ENCODE measurements around the gene TBC1D4.

Gene TBC1D4

GRCh38 chr13:75415694-75416093, 66.3 kb downstream of the TBC1D4 start:
- Histone ChIP-seq H3K36me3 (ENCODE audit: insufficient read depth, low read length) (no peaks in the 10 kb centered on the region), H3K9me2 (replicated peaks; ENCODE audit: low read depth, low read length) (no peaks in the 10 kb centered on the region), H3K79me2 (ENCODE audit: insufficient read depth, low read length) (0 out of 2 replicates have a peak, but pooled peaks cover 9% of the 10 kb centered on the region), H2AFZ (ENCODE audit: low read length) (no peak overlapping the region), H3K4me1 (ENCODE audit: insufficient read depth, low read length, poor library complexity, severe bottlenecking) (peaks cover 20% of the 10 kb centered on the region), H3K27me3 (ENCODE audit: insufficient read depth, low read length, poor library complexity, severe bottlenecking) (no peaks in the 10 kb centered on the region), H3K4me2 (ENCODE audit: low read depth, low read length, poor library complexity, severe bottlenecking) (no peak overlapping the region), H4K20me1 (ENCODE audit: insufficient read depth, low read length, poor library complexity, severe bottlenecking) (no peaks in the 10 kb centered on the region), H3F3A (ENCODE audit: low read depth) (no peaks in the 10 kb centered on the region), H3K4me3 (ENCODE audit: low read length, poor library complexity, severe bottlenecking) (no peak overlapping the region), H3K9me3 (ENCODE audit: insufficient read depth, low read depth, low read length) (no peaks in the 10 kb centered on the region), H3K9ac (ENCODE audit: low read depth, low read length, poor library complexity, severe bottlenecking) (no peak overlapping the region)
- no peak for TF ChIP-seq CTCF (conservative IDR thresholded peaks at IDR 0.05; ENCODE audit: low read length)
- no peak for TF ChIP-seq EZH2phosphoT487 (IDR thresholded peaks at IDR 0.05; ENCODE audit: borderline replicate concordance)

- no peak overlapping the region for H3K4me2 ChIP-seq (ENCODE audit: low read depth, low read length, poor library complexity, severe bottlenecking)
- no peaks in the 10 kb centered on the region for H3K9me3 ChIP-seq (ENCODE audit: insufficient read depth, low read depth, low read length)
- no peak overlapping the region for H3K4me3 ChIP-seq (ENCODE audit: low read length, poor library complexity, severe bottlenecking)
- H3K27me3 ChIP-seq (ENCODE audit: insufficient read depth, low read length, poor library complexity, severe bottlenecking): no peaks in the 10 kb centered on the region
- H4K20me1 ChIP-seq (ENCODE audit: insufficient read depth, low read length, poor library complexity, severe bottlenecking): no peaks in the 10 kb centered on the region
- H3K9me2 ChIP-seq (replicated peaks; ENCODE audit: low read depth, low read length): no peaks in the 10 kb centered on the region
- H3K36me3 ChIP-seq (ENCODE audit: insufficient read depth, low read length): no peaks in the 10 kb centered on the region
- TF ChIP-seq EZH2phosphoT487 (IDR thresholded peaks at IDR 0.05; ENCODE audit: borderline replicate concordance): no peak
- no peak for TF ChIP-seq CTCF (conservative IDR thresholded peaks at IDR 0.05; ENCODE audit: low read length)
- no peak overlapping the region for H2AFZ ChIP-seq (ENCODE audit: low read length)
- H3K9ac ChIP-seq (ENCODE audit: low read depth, low read length, poor library complexity, severe bottlenecking): no peak overlapping the region
- peaks cover 20% of the 10 kb centered on the region for H3K4me1 ChIP-seq (ENCODE audit: insufficient read depth, low read length, poor library complexity, severe bottlenecking)
- 0 out of 2 replicates have a peak, but pooled peaks cover 10% of the 10 kb centered on the region for H3K79me2 ChIP-seq (ENCODE audit: insufficient read depth, low read length)
- no peaks in the 10 kb centered on the region for H3F3A ChIP-seq (ENCODE audit: low read depth)
Measured at GRCh38 chr13:75415171-75415570, 66.8 kb downstream of the TBC1D4 start.

DNA sequence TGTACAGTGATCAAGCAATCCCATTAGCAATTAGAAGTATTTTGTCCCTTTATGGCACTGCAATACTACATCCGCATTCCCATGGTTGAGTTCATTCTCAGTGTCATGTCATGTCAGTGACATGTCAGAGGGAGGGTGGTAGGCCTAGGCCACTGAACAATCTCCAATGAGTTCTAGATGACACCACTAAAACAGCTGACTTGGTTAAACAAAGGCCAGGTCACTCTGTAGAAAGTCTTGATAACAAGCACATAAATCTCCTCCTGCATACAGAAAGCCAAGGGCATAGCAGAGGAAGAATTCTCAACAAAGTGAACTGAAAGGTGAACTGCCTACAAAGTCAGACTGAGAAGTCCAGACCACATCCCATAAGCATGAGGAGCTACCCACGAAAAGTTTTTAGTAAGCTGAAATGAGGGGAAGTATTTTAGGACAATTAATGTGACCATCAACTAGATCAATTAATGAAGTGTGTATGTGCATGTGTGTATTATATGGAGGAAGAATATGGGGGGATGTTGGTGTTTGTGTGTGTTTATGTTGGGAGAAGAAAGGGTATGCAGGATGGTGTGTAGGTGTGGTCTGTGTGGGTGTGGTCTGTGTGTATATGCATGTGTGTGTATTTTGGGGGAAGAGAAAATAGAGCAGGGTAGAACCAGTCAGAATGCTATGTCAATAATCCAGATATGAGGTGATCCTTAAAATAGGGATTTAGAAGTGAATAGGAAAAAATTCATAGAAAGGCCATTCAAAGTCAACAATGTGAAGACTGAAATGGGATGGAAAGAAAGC, 67.7 kb downstream of the TBC1D4 start:
- no peak overlapping the region for H3K9ac ChIP-seq (ENCODE audit: low read depth, low read length, poor library complexity, severe bottlenecking)
- H2AFZ ChIP-seq (ENCODE audit: low read length): no peak overlapping the region
- H3K9me2 ChIP-seq (replicated peaks; ENCODE audit: low read depth, low read length): no peaks in the 10 kb centered on the region
- H3K27me3 ChIP-seq (ENCODE audit: insufficient read depth, low read length, poor library complexity, severe bottlenecking): no peaks in the 10 kb centered on the region
- no peaks in the 10 kb centered on the region for H3K9me3 ChIP-seq (ENCODE audit: insufficient read depth, low read depth, low read length)
- H3K79me2 ChIP-seq (ENCODE audit: insufficient read depth, low read length): 0 out of 2 replicates have a peak, but pooled peaks cover 8% of the 10 kb centered on the region
- no peak overlapping the region for H3K4me2 ChIP-seq (ENCODE audit: low read depth, low read length, poor library complexity, severe bottlenecking)
- TF ChIP-seq CTCF (conservative IDR thresholded peaks at IDR 0.05; ENCODE audit: low read length): no peak
- no peak for TF ChIP-seq EZH2phosphoT487 (IDR thresholded peaks at IDR 0.05; ENCODE audit: borderline replicate concordance)
- H4K20me1 ChIP-seq (ENCODE audit: insufficient read depth, low read length, poor library complexity, severe bottlenecking): no peaks in the 10 kb centered on the region
- H3K4me1 ChIP-seq (ENCODE audit: insufficient read depth, low read length, poor library complexity, severe bottlenecking): peaks cover 20% of the 10 kb centered on the region
- no peaks in the 10 kb centered on the region for H3K36me3 ChIP-seq (ENCODE audit: insufficient read depth, low read length)
- no peaks in the 10 kb centered on the region for H3F3A ChIP-seq (ENCODE audit: low read depth)
- no peak overlapping the region for H3K4me3 ChIP-seq (ENCODE audit: low read length, poor library complexity, severe bottlenecking)
